Thyroid gland (tissue), 4 donors: Measurements from ENCODE around the gene GPRC5D.

Source experiments
- POLR2A ChIP-seq, 2 donors: fragments of 450-650 bp; IDR thresholded peaks; one replicate each; pipeline ENCODE4 v1.6.1; 2017; ENCODE audit warnings: antibody characterized with exemption in 2 of 2, mild to moderate bottlenecking in 2 of 2, moderate library complexity in 1 of 2
- TF ChIP-seq, protein P1 (sequence below), 6 experiments: fragments of 200-600 bp in 3 of 6; fragments of 450-650 bp in 3 of 6; sonication (generic) in 3 of 6; IDR thresholded peaks; one replicate each; pipeline ENCODE4 v1.5.1; 2016 to 2019; ENCODE audit warnings: antibody characterized with exemption in 6 of 6, mild to moderate bottlenecking in 2 of 6, inconsistent platforms in 1 of 6, moderate library complexity in 1 of 6

DNA sequence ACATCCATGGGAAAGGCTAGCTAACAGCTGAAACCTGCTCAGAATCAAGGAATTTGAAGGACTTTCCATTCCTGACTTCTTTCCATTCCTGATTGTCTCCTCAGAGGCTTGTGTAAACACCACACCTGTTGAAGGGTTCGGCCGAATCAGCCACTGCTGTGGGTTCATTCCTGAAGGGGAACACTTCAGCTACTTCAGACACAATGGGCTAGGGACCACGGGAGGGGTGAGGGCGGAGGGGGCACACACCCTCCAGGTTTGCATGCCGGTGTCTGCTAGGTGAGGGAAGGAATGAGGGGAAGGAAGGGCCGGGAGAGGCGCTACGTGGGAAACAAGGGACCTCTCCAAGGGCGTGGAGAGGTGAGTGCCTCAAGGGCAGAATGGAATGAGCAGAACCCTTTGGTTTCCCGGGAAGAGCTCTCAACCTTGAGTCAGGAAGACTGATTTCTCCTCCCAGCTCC is 59.3 kb downstream of the GPRC5D start:
- TF ChIP-seq, protein P1, sequence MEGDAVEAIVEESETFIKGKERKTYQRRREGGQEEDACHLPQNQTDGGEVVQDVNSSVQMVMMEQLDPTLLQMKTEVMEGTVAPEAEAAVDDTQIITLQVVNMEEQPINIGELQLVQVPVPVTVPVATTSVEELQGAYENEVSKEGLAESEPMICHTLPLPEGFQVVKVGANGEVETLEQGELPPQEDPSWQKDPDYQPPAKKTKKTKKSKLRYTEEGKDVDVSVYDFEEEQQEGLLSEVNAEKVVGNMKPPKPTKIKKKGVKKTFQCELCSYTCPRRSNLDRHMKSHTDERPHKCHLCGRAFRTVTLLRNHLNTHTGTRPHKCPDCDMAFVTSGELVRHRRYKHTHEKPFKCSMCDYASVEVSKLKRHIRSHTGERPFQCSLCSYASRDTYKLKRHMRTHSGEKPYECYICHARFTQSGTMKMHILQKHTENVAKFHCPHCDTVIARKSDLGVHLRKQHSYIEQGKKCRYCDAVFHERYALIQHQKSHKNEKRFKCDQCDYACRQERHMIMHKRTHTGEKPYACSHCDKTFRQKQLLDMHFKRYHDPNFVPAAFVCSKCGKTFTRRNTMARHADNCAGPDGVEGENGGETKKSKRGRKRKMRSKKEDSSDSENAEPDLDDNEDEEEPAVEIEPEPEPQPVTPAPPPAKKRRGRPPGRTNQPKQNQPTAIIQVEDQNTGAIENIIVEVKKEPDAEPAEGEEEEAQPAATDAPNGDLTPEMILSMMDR (IDR thresholded peaks at IDR 0.05), result no peak
- peak in 1 of 2 donors; percentile 71 for TF ChIP-seq POLR2A (IDR thresholded peaks at IDR 0.05)
